NCI-H2107 treated with DMSO at 0.1 percent for 48 hours (cell line): ENCODE data around the gene ITCH.
"Not testable (repeated sequence)": the region's sequence is repeated elsewhere in the genome, so short reads cannot be mapped to it uniquely, and the experiment has no call there.

Experiments
- DNase-seq: peaks from one replicate; lab custom pipeline; 2025; ENCODE audit not compliant: unreplicated experiment; lab: John Stamatoyannopoulos, UW

Gene ITCH

GRCh38 chr20:34343458-34344211, 19.4 kb upstream of the ITCH start:
- DNase-seq, result no peak

DNA sequence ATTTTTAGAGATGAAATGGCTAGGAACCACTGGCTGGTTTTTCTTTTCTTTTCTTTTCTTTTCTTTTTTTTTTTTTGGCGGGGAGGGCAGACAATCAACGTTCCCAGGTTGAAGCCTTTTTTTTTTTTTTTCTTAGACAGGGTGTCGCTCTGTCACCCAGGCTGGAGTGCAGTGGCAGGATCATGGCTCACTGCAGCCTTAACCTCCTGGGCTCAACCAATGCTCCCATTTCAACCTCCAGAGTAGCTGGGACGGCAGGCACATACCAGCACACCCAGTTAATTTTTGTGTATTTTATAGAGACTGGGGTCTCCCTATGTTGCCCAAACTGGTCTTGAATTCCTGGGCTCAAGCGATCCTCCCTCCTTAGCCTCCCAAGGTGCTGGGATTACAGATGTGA, 18.8 kb upstream of the ITCH start:
- DNase-seq, result no peak

GRCh38 chr20:34345402-34345736, 17.7 kb upstream of the ITCH start:
- DNase-seq, result no peak

GRCh38 chr20:34345839-34346532, 17.1 kb upstream of the ITCH start:
- DNase-seq, result not testable (repeated sequence)

DNA sequence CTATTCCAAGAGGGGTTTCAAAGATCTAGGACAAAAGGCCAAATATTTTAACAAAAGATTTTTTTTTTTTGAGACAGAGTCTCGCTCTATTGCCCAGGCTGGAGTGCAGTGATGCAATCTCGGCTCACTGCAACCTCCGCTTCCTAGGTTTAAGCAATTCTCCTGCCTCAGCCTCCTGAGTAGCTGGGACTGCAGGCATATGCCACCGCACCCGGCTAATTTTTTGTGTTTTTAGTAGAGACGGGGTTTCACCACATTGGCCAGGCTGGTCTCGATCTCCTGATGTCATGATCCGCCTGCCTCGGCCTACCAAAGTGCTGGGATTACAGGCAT, 16.6 kb upstream of the ITCH start:
- not testable (repeated sequence) for DNase-seq

GRCh38 chr20:34347571-34347970, 15.5 kb upstream of the ITCH start:
- DNase-seq, result no peak

DNA sequence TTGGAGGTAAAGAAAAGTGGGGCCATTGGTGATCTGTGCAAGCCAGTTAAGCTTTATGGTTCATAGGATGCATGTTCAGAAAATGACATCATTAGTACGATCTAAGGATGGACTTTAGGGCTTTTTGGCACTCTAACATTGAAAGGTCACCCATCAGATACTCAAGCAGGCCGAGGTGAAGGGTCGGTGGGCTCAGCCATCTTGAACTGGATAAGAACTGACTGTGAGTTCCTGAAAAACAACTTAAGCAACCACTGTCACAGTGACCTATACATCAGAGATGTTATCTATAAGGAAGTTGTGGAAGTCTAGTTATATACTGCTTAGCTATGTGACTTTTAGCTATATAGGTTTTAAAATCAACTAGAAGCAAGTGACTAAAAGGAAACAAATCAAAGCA, 13.0 kb upstream of the ITCH start:
- DNase-seq, result no peak

DNA sequence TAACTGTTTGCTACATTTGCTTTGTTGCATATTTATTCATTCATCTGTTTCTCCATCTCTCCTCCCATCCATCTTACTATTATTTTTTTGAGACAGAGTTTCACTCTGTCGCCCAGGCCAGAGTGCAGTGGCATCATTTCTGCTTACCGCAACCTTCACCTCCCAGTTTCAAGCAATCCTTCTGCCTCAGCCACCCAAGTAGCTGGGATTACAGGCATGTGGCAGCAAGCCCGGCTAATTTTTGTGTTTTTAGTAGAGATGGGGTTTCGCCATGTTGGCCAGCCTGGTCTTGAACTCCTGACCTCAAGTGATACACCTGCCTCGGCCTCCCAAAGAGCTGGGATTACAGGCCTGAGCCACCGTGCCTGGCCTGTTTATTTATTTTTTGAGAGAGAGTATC, 9.6 kb upstream of the ITCH start:
- DNase-seq, result not testable (repeated sequence)

DNA sequence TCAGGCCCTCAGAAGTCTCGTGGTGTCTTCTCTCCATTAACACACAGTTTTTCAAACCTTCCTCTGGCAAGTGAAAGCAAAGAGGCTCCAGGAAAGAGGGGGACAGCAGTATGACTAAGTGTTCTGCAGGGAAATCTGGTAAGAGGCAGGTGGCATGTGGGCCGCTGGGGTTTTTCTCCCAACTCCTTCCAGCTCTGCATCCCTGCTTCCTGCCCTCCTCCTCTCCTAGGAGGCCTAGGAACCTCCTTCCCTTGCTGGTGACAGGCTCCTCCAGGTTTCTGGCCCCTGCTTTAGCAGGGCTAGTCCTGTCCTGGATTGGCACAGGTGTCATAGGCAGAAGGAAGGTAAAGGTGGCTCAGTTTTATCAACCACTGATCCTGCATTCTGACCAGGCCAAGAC, 7.6 kb upstream of the ITCH start:
- DNase-seq, result no peak

DNA sequence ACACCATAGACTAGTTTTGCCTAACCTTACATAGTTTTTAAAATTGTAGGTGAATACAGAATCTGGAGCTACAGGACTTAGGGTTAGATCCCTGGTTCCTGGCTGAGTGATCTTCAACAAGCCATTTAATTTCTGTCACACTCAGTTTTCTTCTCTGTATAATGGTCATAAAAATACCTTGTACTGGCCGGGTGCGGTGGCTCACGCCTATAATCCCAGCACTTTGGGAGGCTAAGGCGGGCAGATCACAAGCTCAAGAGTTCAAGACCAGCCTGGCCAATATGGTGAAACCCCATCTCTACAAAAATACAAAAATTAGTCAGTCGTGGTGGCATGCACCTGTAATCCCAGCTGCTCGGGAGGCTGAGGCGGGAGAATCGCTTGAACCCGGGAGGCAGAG, 3.3 kb upstream of the ITCH start:
- not testable (repeated sequence) for DNase-seq

DNA sequence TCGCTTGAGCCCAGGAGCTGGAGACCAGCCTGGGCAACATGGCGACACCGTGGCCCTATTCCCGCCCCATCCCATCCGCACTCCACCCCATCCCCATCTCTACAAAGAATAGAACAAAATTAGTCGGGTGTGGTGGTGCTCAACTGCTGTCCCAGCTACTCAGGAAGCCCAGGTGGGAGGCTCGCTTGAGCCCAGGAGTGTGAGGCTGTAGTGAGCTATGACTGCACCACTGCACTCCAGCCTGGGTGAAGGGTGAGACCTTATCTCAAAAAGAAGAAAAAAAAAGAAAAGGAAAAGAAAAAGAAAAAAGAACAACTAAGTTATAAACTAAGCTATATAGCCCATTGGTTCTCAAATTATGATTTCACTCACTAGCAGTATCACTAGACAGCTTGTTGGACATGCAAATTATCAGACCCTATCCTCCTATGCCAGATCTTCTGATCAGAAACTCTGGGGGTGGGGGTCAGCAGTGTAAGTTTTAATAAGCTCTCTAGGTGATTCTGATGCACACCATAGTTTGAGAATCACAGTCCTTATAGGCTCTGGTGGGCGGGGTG, 491 bp upstream of the ITCH start:
- no peak for DNase-seq

DNA sequence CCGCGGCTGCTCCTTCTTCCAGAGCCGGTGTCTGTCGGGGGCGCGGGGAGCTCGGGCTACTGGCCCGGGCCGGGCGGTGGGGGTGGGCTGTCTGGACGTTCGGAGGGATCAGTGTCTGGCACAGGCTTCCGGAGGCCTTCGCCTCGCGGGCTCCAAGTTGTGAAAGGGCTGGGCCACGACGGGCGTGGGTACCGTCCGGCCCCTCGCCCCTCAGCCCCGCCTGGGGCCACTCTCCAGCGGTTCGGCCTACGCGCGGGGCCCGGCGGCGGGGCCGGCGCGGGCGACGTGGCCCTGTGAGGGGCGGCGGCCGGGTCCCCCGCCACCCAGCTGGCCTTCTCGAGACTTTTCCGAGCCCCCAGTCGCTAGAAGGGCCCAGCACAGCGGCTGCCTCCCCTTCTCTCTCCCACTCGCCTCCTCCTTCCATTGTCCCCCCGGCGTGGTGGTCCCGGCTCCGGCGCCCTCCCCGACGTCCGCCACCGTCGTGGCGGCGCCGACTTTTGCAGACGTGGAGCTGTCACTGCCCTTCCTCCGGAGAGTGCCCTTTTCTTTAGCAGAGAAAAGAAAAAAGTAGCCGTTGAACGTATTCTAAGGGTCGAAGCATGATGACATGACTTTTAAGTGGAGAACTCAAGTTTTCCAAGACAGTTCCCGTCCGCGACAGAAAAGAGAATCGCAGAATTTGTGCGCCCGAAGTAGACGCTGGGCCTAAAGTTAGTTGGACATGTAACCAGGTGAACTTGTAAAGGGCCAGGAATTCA, 571 bp downstream of the ITCH start:
- no peak for DNase-seq

GRCh38 chr20:34364223-34364506, 1.1 kb downstream of the ITCH start:
- DNase-seq, result no peak

DNA sequence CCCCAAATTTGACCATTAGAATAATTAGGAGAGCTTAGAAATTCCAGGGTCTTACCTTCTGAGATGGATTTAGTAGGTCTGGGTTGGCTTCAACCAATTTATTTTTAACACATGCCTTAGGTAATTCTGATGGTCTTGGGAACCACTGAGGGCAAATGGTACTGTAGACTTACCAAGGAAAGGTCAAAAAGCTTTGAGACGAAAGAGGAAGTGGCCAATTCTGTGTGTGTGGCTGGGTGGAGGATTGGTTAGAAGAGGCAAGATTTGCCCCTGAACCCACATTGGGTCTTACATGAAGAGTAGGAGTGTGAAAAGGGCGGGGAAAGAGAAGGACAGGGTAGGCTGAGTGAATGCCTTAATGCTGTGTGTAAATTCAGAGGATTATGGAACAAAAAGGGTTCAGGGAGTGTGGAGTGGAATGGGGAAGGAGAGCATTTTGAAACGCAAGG, 2.7 kb downstream of the ITCH start:
- DNase-seq, result no peak

DNA sequence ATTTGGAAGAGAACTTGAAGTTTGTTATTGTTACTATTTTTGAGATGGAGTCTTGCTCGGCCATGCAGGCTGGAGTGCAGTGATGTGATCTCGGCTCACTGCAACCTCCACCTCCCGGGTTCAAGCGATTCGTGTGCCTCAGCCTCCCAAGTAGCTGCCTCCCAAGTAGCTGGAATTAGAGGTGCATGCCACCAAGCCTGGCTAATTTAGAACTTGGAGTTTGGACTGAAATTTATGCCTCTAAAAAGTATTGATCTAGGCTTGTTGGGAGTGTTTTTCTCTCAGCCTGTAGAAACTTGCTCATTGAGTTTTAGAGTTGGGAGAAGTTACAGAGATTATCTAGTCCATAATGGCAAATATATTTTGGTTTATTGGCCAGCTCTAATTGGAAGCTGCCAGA, 4.1 kb downstream of the ITCH start:
- no peak for DNase-seq

DNA sequence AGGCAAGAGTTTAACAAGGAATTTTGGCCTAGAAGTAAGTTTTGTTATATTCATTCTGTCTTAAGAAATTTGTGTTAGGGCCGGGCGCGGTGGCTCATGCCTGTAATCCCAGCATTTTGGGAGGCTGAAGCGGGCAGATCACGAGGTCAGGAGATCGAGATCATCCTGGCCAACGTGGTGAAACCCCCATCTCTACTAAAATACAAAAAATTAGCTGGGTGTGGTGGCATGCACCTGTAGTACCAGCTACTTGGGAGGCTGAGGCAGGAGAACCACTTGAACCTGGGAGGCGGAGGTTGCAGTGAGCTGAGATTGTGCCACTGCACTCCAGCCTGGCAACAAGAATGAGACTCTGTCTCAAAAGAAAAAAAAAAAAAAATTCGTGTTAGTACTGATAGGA, 4.8 kb downstream of the ITCH start:
- DNase-seq, result not testable (repeated sequence)

DNA sequence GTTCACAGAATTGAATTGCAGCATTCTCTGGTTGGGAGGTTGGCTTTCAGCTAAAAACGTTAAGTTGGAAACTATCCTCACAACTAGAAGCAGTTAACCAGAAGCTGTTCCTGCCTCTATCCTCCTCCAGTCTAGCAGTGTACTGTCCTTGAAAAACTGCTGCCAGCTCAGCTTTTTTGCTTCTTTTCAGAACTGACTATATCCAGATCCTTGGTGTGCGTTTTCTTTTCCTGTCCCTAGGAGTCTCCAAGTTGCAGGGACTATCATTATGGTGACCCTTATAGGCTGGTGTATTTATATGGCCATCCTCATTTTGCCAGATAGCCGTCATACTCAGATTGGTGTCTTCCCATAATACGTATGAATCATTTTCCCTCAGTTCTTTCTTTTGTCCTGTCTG, 5.5 kb downstream of the ITCH start:
- DNase-seq, result no peak

- DNase-seq, result no peak
Observed at GRCh38 chr20:34369265-34369664, 6.2 kb downstream of the ITCH start.

DNA sequence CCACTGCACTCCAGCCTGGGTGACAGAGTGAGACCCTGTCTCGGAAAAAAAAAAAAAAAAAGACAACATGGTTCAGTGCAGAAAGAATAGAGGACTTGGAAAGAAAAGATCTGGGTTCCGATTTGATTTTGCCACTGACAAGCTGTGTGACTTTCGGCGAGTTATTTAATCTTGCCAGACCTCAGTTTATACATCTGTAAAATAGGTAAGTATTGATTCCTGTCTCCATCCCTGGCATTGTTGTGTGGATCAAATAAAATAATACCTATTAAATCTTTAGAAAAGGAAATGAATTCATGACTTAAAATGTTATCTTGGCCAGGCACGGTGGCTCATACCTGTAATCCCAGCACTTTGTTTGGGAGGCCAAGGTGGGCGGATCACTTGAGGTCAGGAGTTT, 7.0 kb downstream of the ITCH start:
- DNase-seq, result no peak

DNA sequence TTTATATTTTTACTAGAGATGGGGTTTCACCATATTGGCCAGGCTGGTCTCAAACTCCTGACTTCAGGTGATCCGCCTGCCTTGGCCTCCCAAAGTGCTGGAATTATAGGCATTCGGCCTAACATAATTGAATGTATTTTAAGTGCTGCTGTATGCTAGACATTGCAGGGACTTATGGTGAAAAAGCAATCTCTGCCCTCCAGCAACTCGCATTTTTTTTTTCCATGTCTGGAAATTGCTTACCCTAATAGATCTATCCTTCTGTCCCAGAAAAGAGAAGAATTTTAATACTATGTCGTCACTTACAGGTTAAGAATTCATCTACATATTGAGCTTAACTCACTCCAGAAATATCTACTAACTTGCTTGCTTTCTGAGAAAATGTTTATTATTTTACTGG, 10.4 kb downstream of the ITCH start:
- no peak for DNase-seq

DNA sequence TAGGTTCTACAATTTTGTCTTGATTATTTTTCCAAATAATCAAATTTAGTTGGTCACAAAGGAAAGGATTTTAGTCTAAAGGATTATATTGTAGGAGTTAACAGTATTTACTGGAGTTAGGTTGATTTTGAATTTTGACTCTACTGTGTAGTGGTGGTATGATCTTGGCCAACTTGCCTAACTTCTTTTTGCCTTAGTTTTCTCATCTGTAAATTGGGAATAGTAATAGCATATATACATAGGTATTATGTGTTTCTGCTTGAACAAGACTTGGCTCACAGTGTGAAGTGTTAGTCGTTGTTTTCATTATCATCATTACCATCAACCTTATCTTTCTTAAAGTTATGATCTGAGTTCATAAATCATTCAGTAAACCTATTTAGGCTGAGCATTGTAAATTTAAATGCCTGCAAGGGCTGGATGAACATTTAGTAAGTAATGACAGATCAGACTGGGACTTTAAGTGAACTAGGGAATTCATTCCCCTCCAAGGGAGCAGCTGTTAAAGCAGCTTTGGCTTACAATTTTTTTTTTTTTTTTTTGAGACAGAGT, 11.2 kb downstream of the ITCH start:
- DNase-seq, result no peak

DNA sequence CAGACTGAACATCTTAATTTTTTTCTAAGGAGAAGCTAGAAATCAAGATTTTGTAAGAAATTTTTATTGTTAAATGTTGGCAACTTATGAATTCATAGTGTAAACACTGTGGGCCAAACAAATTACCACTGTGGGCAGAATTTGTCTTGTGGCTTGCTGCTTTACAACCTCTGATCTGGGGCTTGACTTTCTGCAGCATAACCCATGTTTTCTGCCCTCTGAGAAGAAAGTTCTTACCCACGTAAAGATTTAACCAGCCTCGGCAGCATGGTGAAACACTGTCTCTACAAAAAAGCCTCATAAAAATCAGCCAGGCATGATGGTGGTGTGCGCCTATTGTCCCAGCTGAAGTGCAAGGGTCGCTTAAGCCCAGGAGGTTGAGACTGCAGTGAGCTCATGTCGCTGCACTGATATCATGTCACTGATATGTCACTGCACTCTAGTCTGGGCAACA, 12.9 kb downstream of the ITCH start:
- peak; percentile 4 for DNase-seq
